WERI-Rb-1 (cell line): Measurements from ENCODE around the gene GRIPAP1.

Experiments
- DNase-seq: peaks from one replicate; pipeline ENCODE4 v3.0.0-alpha.2; 2020
- H3K27ac ChIP-seq: fragments of 250-450 bp; sonication (Bioruptor Pico); 2 replicates; pipeline ENCODE4 v1.5.1; 2020; ENCODE audit warnings: mild to moderate bottlenecking, moderate library complexity
- H3K27me3 ChIP-seq: fragments of 250-450 bp; sonication (Bioruptor Pico); 2 replicates; pipeline ENCODE4 v1.5.1; 2021; ENCODE audit warnings: mild to moderate bottlenecking, low read depth, moderate library complexity; ENCODE audit not compliant: insufficient read depth, severe bottlenecking
- H3K36me3 ChIP-seq: fragments of 250-450 bp; sonication (Bioruptor Pico); 2 replicates; pipeline ENCODE4 v1.5.1; 2020; ENCODE audit warnings: mild to moderate bottlenecking, moderate library complexity
- H3K4me3 ChIP-seq: 2 replicates; pipeline ENCODE4 v1.5.1; 2011; ENCODE audit warnings: low read depth, mild to moderate bottlenecking, control low read depth, low read length
- H3K9me3 ChIP-seq: fragments of 250-450 bp; sonication (Bioruptor Pico); 2 replicates; pipeline ENCODE4 v1.5.1; 2021; ENCODE audit warnings: mild to moderate bottlenecking, moderate library complexity; ENCODE audit not compliant: severe bottlenecking
- TF ChIP-seq, protein P1 (sequence below): IDR thresholded peaks from 2 replicates; pipeline ENCODE4 v1.5.1; 2011; ENCODE audit warnings: low read depth, mild to moderate bottlenecking, control low read depth, inconsistent platforms, low read length

GRIPAP1 gene

DNA sequence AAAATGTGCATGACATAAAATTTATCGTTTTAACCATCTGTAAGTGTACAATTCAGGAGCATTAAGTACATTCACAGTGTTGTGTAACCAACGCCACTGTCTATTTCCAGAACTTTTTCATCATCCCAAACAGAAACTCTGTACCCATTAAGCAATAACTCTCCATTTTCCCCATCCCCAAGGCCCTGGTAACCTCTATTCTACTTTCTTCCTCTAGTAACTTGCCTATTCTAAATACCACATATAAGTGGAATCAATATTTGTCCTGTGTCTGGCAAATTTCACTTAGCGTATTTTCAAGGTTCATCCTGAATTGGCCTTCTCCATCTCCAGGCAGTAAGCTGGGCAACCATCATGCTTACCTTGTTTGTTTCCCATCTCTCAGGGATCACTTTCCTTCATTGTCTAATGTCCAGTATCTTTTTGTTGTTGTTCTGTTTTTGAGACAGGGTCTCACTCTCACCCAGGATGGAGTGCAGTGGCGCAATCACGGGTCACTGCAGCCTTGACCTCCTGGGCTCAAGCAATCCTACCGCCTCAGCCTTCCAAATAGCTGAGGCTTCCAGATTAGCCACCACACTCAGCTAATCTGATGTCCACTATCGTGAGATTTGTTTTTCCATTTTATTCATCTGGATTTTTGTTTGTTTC, 17.7 kb upstream of the GRIPAP1 start:
- H3K36me3 ChIP-seq = no peaks in the 10 kb centered on the region
- TF ChIP-seq, protein P1, sequence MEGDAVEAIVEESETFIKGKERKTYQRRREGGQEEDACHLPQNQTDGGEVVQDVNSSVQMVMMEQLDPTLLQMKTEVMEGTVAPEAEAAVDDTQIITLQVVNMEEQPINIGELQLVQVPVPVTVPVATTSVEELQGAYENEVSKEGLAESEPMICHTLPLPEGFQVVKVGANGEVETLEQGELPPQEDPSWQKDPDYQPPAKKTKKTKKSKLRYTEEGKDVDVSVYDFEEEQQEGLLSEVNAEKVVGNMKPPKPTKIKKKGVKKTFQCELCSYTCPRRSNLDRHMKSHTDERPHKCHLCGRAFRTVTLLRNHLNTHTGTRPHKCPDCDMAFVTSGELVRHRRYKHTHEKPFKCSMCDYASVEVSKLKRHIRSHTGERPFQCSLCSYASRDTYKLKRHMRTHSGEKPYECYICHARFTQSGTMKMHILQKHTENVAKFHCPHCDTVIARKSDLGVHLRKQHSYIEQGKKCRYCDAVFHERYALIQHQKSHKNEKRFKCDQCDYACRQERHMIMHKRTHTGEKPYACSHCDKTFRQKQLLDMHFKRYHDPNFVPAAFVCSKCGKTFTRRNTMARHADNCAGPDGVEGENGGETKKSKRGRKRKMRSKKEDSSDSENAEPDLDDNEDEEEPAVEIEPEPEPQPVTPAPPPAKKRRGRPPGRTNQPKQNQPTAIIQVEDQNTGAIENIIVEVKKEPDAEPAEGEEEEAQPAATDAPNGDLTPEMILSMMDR = no peak
- no peak overlapping the region for H3K4me3 ChIP-seq
- DNase-seq = no peak
- H3K9me3 ChIP-seq = no peaks in the 10 kb centered on the region
- peaks cover 7% of the 10 kb centered on the region for H3K27me3 ChIP-seq
- no peak overlapping the region for H3K27ac ChIP-seq

DNA sequence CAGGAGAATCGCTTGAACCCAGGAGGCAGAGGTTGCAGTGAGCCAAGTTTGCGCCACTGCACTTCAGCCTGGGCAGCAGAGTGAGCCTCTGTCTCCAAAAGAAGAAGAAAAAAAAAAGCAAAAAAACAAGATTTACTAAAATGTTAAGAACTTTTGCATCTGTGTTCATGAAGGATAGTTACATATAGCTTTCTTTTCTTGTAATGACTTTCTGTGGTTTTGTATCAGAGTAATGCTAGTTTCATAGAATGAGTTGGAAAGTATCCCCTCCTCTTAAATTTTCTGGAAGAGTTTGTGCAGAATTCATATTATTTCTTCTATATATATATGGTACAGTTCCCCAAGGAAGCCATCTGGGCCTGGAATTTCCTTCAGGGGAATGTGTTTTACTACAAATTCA, 17.0 kb upstream of the GRIPAP1 start:
- H3K4me3 ChIP-seq = no peak overlapping the region
- H3K27me3 ChIP-seq = peaks cover 7% of the 10 kb centered on the region
- TF ChIP-seq, protein P1 = no peak
- H3K27ac ChIP-seq = no peak overlapping the region
- H3K9me3 ChIP-seq = no peaks in the 10 kb centered on the region
- H3K36me3 ChIP-seq = no peaks in the 10 kb centered on the region
- no peak for DNase-seq

DNA sequence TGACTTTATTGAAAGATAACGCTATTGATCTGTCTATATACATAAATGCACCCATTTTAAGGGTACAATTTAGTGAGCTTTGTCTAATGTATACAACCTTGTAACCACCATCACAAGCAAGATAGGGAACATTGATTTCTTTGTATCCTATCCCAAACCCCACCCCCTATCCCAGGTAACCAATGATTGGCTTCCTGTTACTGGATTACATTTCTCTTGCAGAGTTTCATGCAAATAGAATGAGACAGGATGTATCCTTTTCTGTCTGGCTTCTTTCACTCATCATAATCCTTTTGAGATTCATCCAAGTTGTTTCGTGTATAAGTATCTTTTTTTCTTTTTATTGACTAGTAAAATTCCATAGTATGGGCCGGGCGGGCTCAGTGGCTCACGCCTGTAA, 1.6 kb upstream of the GRIPAP1 start:
- Histone ChIP-seq H3K27me3 (peaks cover 13% of the 10 kb centered on the region), H3K9me3 (no peaks in the 10 kb centered on the region), H3K4me3 (no peak overlapping the region), H3K36me3 (peaks cover 3% of the 10 kb centered on the region; the same call in 1 of the 2 replicates), H3K27ac (no peak overlapping the region)
- TF ChIP-seq, protein P1 = no peak
- DNase-seq = no peak

DNA sequence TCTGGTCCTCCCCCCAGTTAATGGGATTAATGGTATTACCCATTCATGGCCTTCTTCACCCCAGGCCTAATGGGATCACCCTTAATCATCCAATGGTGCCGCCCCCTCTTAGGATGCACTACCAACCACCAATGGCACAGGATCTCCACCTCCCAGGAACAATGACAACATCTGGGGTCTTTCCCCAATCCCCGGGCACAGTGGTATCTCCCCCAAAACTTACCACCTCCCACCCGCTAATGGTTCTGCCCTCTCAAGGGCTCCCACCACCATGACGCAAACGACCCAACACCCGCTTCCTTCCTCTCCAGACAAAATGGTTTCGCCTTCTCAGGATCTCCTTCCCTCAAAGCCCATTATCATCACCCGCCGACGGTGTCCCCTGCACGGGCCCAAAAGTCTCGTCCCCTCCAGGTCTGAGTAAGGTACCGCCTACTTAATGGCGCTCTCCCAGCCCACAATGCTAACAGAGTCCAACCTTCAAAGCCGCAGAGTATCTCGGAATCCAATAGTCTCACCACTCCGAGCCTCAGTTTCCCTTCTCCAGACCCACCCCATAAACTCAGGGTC, 458 bp downstream of the GRIPAP1 start:
- DNase-seq = peak; percentile 55
- H3K27ac ChIP-seq = peak overlapping the region; percentile 91

DNA sequence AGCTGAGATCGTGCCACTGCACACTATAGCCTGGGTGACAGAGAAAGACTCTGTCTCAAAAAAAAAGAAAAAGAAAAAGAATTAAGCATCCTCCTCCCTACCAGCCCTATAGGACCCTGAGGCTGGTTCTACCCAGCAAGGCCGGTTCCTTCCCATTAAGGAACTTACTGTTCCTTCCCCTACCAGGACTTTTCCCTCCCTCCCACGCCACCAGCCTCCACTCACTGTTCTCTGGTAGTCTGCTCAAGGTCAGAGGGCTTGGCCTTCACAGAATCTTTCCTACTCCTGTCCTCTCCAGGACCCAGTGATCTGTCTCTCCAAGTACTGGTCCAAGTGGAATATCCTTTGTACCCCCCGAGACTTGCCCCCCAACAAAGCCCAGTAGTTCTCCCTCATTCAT, 1.4 kb downstream of the GRIPAP1 start:
- TF ChIP-seq, protein P1 = no peak
- Histone ChIP-seq H3K27me3 (peaks cover 7% of the 10 kb centered on the region), H3K9me3 (no peaks in the 10 kb centered on the region), H3K36me3 (peaks cover 18% of the 10 kb centered on the region), H3K27ac (no peak overlapping the region), H3K4me3 (no peak overlapping the region)
- no peak for DNase-seq

More for the DNA sequence above, 458 bp downstream of the GRIPAP1 start:
- Histone ChIP-seq H3K4me3 (peak overlapping the region; percentile 47), H3K27me3 (peaks cover 7% of the 10 kb centered on the region), H3K36me3 (peaks cover 11% of the 10 kb centered on the region), H3K9me3 (no peaks in the 10 kb centered on the region)
- TF ChIP-seq, protein P1 = no peak
